Measurements from ENCODE around the gene CASS4. TPM values are rescaled to one million over a fixed set of nuclear protein-coding genes. Genes with fewer than 3 reads are reported as not detected.

Gene CASS4
- total RNA-seq, 1 experiment from 2014 or later = 0.64 TPM

- Histone ChIP-seq H3K9me3 (no peaks in the 10 kb centered on the region), H3K36me3 (ENCODE audit: control insufficient read depth, insufficient read depth, low read length) (no peaks in the 10 kb centered on the region), H3K4me1 (0 out of 2 replicates have a peak, but pooled peaks cover 6% of the 10 kb centered on the region), H3K27me3 (replicated peaks; ENCODE audit: control insufficient read depth, insufficient read depth, low read length) (no peaks in the 10 kb centered on the region), H3K4me3 (ENCODE audit: low read depth, low read length) (no peak overlapping the region)
- H3K4me3 Mint-ChIP-seq (ENCODE audit: unreplicated experiment) = no peak overlapping the region
- ChIA-PET CTCF (interaction anchor here (0.6 kb wide), 1 partner anchor 133 kb away, joined by 3 read pairs; no protein-coding TSS in a partner anchor), POLR2A (no interaction called here)
- no peaks in the 10 kb centered on the region for H3K9me3 Mint-ChIP-seq (ENCODE audit: unreplicated experiment)
- H3K36me3 Mint-ChIP-seq (ENCODE audit: insufficient read depth, unreplicated experiment) = no peaks in the 10 kb centered on the region
- TF ChIP-seq CTCF (IDR thresholded peaks at IDR 0.05; ENCODE audit: insufficient read depth in 1 of 2, low read depth in 1 of 2, low read length in 1 of 2, severe bottlenecking in 1 of 2, unreplicated experiment in 1 of 2) = no peak
- no peaks in the 10 kb centered on the region for H3K27me3 Mint-ChIP-seq (ENCODE audit: insufficient read depth, unreplicated experiment)
- intact Hi-C loops (cut with micrococcal nuclease; ENCODE audit: unreplicated experiment) = no loop called here
- no peaks in the 10 kb centered on the region for H3K4me1 Mint-ChIP-seq (ENCODE audit: low read depth, unreplicated experiment)
- DNase-seq = no peak
- BruUV-seq (replicated peaks) = no TSS peak
- H3K27ac Mint-ChIP-seq (ENCODE audit: unreplicated experiment) = no peak overlapping the region
Observed at GRCh38 chr20:56443654-56444540, 31.8 kb downstream of the CASS4 start.

GRCh38 chr20:56445130-56445529 is 33.1 kb downstream of the CASS4 start:
- Histone ChIP-seq H3K4me3 (ENCODE audit: low read depth, low read length) (no peak overlapping the region), H3K36me3 (ENCODE audit: control insufficient read depth, insufficient read depth, low read length) (no peaks in the 10 kb centered on the region), H3K27me3 (replicated peaks; ENCODE audit: control insufficient read depth, insufficient read depth, low read length) (no peaks in the 10 kb centered on the region), H3K4me1 (0 out of 2 replicates have a peak, but pooled peaks cover 6% of the 10 kb centered on the region), H3K9me3 (no peaks in the 10 kb centered on the region)
- BruUV-seq (replicated peaks) = no TSS peak
- Mint-ChIP-seq H3K36me3 (ENCODE audit: insufficient read depth, unreplicated experiment) (no peaks in the 10 kb centered on the region), H3K4me3 (ENCODE audit: unreplicated experiment) (no peak overlapping the region), H3K27me3 (ENCODE audit: insufficient read depth, unreplicated experiment) (no peaks in the 10 kb centered on the region), H3K9me3 (ENCODE audit: unreplicated experiment) (no peaks in the 10 kb centered on the region), H3K27ac (ENCODE audit: unreplicated experiment) (no peak overlapping the region), H3K4me1 (ENCODE audit: low read depth, unreplicated experiment) (no peaks in the 10 kb centered on the region)
- ChIA-PET CTCF (interaction anchor here (0.6 kb wide), 1 partner anchor 133 kb away, joined by 3 read pairs; no protein-coding TSS in a partner anchor), POLR2A (no interaction called here)
- no peak for DNase-seq
- intact Hi-C loops (cut with micrococcal nuclease; ENCODE audit: unreplicated experiment) = no loop called here
- no peak for TF ChIP-seq CTCF (IDR thresholded peaks at IDR 0.05; ENCODE audit: insufficient read depth in 1 of 2, low read depth in 1 of 2, low read length in 1 of 2, severe bottlenecking in 1 of 2, unreplicated experiment in 1 of 2)

- no TSS peak for BruUV-seq (replicated peaks)
- H3K36me3 Mint-ChIP-seq (ENCODE audit: insufficient read depth, unreplicated experiment) = no peaks in the 10 kb centered on the region
- no peaks in the 10 kb centered on the region for H3K9me3 Mint-ChIP-seq (ENCODE audit: unreplicated experiment)
- no peaks in the 10 kb centered on the region for H3K4me1 Mint-ChIP-seq (ENCODE audit: low read depth, unreplicated experiment)
- no peak for TF ChIP-seq CTCF (IDR thresholded peaks at IDR 0.05; ENCODE audit: insufficient read depth in 1 of 2, low read depth in 1 of 2, low read length in 1 of 2, severe bottlenecking in 1 of 2, unreplicated experiment in 1 of 2)
- Histone ChIP-seq H3K4me3 (ENCODE audit: low read depth, low read length) (no peak overlapping the region), H3K4me1 (0 out of 2 replicates have a peak, but pooled peaks cover 6% of the 10 kb centered on the region), H3K27me3 (replicated peaks; ENCODE audit: control insufficient read depth, insufficient read depth, low read length) (no peaks in the 10 kb centered on the region), H3K9me3 (no peaks in the 10 kb centered on the region), H3K36me3 (ENCODE audit: control insufficient read depth, insufficient read depth, low read length) (no peaks in the 10 kb centered on the region)
- H3K4me3 Mint-ChIP-seq (ENCODE audit: unreplicated experiment) = no peak overlapping the region
- no peak overlapping the region for H3K27ac Mint-ChIP-seq (ENCODE audit: unreplicated experiment)
- ChIA-PET POLR2A (no interaction called here), CTCF (interaction anchor here (0.6 kb wide), 1 partner anchor 133 kb away, joined by 3 read pairs; no protein-coding TSS in a partner anchor)
- no peak for DNase-seq
- no peaks in the 10 kb centered on the region for H3K27me3 Mint-ChIP-seq (ENCODE audit: insufficient read depth, unreplicated experiment)
- intact Hi-C loops (cut with micrococcal nuclease; ENCODE audit: unreplicated experiment) = no loop called here
Observed at GRCh38 chr20:56445540-56445939, 33.5 kb downstream of the CASS4 start.
